Heart right ventricle (tissue), 16 donors: ENCODE data around the gene RAMP2. TPM values are rescaled to one million over a fixed set of nuclear protein-coding genes. Genes with fewer than 3 reads are reported as not detected.

ENCODE experiments used
- ATAC-seq, 8 donors: fragments of 200-7000 bp; cut with Tn5 transposase; one replicate each; pipeline ENCODE4 v1.9.1; 2020; ENCODE audit warnings: mild to moderate bottlenecking in 8 of 8, moderate library complexity in 8 of 8, moderate number of reproducible peaks in 1 of 8
- DNase-seq, 2 donors: peaks; one replicate each; pipeline ENCODE4 v3.0.0-alpha.2; 2020
- H3K27ac ChIP-seq, 10 donors: fragments of 200-600 bp; sonication (generic) in 2 of 10; one replicate each; pipeline versions ENCODE4 v1.5.0 to v1.8.0; 2020 to 2022; ENCODE audit warnings: mild to moderate bottlenecking in 3 of 10
- H3K27me3 ChIP-seq, 7 donors: fragments of 200-600 bp; one replicate each; pipeline ENCODE4 v1.8.0; 2021 to 2022; ENCODE audit warnings: mild to moderate bottlenecking in 2 of 7
- H3K36me3 ChIP-seq, 9 donors: fragments of 200-600 bp; sonication (generic) in 1 of 9; one replicate each; pipeline versions ENCODE4 v1.5.0 to v1.8.0; 2020 to 2022; ENCODE audit warnings: mild to moderate bottlenecking in 2 of 9
- H3K4me1 ChIP-seq, 9 donors: fragments of 200-600 bp; sonication (generic) in 1 of 9; one replicate each; pipeline versions ENCODE4 v1.5.0 to v1.8.0; 2020 to 2022; ENCODE audit warnings: mild to moderate bottlenecking in 4 of 9
- H3K4me3 ChIP-seq, 10 donors: fragments of 200-600 bp; sonication (generic) in 2 of 10; one replicate each; pipeline versions ENCODE4 v1.5.0 to v1.8.0; 2020 to 2022; ENCODE audit warnings: mild to moderate bottlenecking in 7 of 10, moderate library complexity in 2 of 10
- H3K9me3 ChIP-seq, 11 donors: fragments of 200-600 bp in 10 of 11; sonication (generic) in 2 of 11; one replicate each; pipeline versions ENCODE4 v1.5.0 to v1.8.0; 2013 to 2022; ENCODE audit warnings: mild to moderate bottlenecking in 2 of 11, control low read depth in 1 of 11, moderate library complexity in 1 of 11
- WGBS, 2 donors: extraction: QIAGEN DNeasy Blood & Tissue Kit; methylation state at CpG; one replicate each; pipeline ENCODE4 v1.1.7; 2013; ENCODE audit warnings: inconsistent platforms in 1 of 2; 5-methylcytosine and 5-hydroxymethylcytosine counted together
- intact Hi-C, 10 donors: fragments of 100-400 bp; cut with DNase I; formaldehyde crosslinking; loops; one replicate each; pipeline versions ENCODE4 v1.11.1 to v1.14.2; 2022
- polyA plus RNA-seq, 2 donors: library from polyadenylated mRNA; stranded (reverse); fragments of 200-250 nt; gene quantifications; one replicate each; pipeline ENCODE4 v1.2.3, GENCODE V29; 2013
- total RNA-seq, 10 donors: library from RNA; stranded (reverse); fragmentation: NEBNext Ultra II Directional in 3 of 10; extraction: Animal tissue kit (Norgen Biotek cat#: 25700) in 3 of 10; gene quantifications; one replicate each; pipeline versions ENCODE4 v1.2.1 to v1.2.4, GENCODE V29; 2021 to 2023
- TF ChIP-seq, protein P1 (sequence below), 9 donors: fragments of 200-600 bp; sonication (generic) in 2 of 9; IDR thresholded peaks; one replicate each; pipeline versions ENCODE4 v1.5.0 to v1.8.0; 2021 to 2022; ENCODE audit warnings: antibody characterized with exemption in 9 of 9, mild to moderate bottlenecking in 5 of 9, moderate library complexity in 1 of 9
- donor health status: Arrhythmogenic right ventricular cardiomyopathy.
- donor health status: ischemic (EF 13 %, LVEDD 7.1; RV severe dilation, severe dysfunction).
- donor health status: healthy with polysubstance abuse.
- donor health status: DM: no; HTN: yes; CAD: no.
- donor health status: DM: no; HTN: no; CAD: no.
- donor health status: ischemic (EF 25% LVEDD 6.9; RV normal size, moderate dysfunction).
- donor health status: ischemic (EF 25% LVEDD 5.7; RV mildly dilated, moderate dysfunction).
- donor health status: healthy.
- donor health status: DM: yes; HTN: yes; CAD: no.
- donor health status: Ischemic cardiomyopathy.
- donor health status: ischemic (EF 35%, LVEDD 5.7; RV mildly dilated, moderate dysfunction).
- donor health status: nonischemic (EF 11% LVEDD 7.7; RV severe dilation, severe dysfunction).
- donor health status: DM: yes; HTN: yes; CAD: no.
- donor health status: PGD.
- donor health status: ischemic (EF 29% LVEDD 5.4; RV normal size, mild dysfunction).
- donor health status: nonischemic (EF 23%, LVEDD 6.1; RV moderate dilation, normal function).

Gene RAMP2
- total and polyA plus RNA-seq, 12 donors: 32.1 to 105 (median 40.1) TPM

DNA sequence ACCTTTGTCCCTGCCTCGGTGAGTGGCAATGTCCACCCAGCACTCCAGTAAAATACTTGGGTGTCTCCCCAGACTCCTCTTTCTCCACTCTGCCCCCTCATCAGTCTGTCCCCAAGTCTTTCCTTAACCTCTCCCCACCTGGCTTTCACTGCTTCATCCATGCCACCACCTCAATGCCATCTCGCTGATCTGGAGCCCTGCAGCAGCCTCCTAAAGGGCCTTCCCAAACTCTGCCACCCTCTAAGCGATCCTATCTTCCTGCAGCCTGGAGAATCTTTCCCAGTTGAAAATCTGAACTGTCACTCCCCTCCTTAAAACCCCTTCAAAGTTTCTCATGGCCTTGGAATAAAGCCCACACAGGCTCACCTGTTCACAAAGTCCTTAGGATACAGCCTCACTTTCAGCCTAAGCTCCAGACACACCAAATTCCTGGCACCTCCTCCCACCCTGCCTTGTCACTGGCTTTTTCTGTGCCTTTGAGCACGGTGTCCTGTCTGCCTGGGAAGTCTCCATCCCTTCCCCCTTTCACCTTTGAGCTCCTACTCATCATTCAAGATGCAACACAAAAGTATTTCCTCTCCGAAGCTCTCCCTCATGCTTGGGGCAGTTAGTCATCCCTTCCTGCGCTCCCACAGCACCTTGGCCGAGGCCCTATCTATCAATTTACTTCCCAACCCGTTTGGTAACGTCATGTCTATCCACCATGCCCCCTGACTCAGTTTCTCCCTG lies 22.2 kb downstream of the RAMP2 start:
- H3K27ac ChIP-seq: no peak overlapping the region
- peaks cover 0 to 17% (median 9%) of the 10 kb centered on the region in 9 donors for H3K36me3 ChIP-seq
- 28 to 34% methylated on average over 9 of the region's 9 CpGs for WGBS, 2 donors
- intact Hi-C loops: loop anchor here in 1 of 10 donors (1.0 kb wide), 1 partner anchor 9 kb away; no protein-coding TSS in a partner anchor
- ATAC-seq (no peak), DNase-seq (no peak)
- no peaks in the 10 kb centered on the region for H3K9me3 ChIP-seq
- H3K27me3 ChIP-seq: peaks cover 0 to 87% (median 82%) of the 10 kb centered on the region in 7 donors
- peaks cover 8 to 35% (median 26%) of the 10 kb centered on the region in 9 donors for H3K4me1 ChIP-seq
- H3K4me3 ChIP-seq: no peak overlapping the region
- TF ChIP-seq, protein P1, sequence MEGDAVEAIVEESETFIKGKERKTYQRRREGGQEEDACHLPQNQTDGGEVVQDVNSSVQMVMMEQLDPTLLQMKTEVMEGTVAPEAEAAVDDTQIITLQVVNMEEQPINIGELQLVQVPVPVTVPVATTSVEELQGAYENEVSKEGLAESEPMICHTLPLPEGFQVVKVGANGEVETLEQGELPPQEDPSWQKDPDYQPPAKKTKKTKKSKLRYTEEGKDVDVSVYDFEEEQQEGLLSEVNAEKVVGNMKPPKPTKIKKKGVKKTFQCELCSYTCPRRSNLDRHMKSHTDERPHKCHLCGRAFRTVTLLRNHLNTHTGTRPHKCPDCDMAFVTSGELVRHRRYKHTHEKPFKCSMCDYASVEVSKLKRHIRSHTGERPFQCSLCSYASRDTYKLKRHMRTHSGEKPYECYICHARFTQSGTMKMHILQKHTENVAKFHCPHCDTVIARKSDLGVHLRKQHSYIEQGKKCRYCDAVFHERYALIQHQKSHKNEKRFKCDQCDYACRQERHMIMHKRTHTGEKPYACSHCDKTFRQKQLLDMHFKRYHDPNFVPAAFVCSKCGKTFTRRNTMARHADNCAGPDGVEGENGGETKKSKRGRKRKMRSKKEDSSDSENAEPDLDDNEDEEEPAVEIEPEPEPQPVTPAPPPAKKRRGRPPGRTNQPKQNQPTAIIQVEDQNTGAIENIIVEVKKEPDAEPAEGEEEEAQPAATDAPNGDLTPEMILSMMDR (IDR thresholded peaks at IDR 0.05): no peak

DNA sequence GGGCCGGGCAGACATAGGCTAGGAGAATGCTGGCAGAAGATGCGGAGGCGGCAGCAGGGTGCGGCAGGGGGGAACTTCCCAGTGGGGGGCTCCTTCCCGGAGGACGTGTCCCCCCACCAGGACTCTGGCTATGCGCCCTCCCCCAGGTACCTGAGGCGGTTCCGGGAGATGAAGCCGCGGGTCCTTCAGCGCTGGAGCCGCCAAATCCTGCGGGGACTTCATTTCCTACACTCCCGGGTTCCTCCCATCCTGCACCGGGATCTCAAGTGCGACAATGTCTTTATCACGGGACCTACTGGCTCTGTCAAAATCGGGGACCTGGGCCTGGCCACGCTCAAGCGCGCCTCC lies 22.7 kb downstream of the RAMP2 start:
- no peak for DNase-seq
- intact Hi-C loops: loop anchor here in 1 of 10 donors (1.0 kb wide), 1 partner anchor 9 kb away; no protein-coding TSS in a partner anchor
- peaks cover 0 to 93% (median 82%) of the 10 kb centered on the region in 7 donors for H3K27me3 ChIP-seq
- H3K27ac ChIP-seq: no peak overlapping the region
- H3K9me3 ChIP-seq: no peaks in the 10 kb centered on the region
- H3K4me1 ChIP-seq: peaks cover 8 to 35% (median 26%) of the 10 kb centered on the region in 9 donors
- TF ChIP-seq, protein P1 (IDR thresholded peaks at IDR 0.05): no peak
- H3K36me3 ChIP-seq: peaks cover 0 to 11% (median 4%) of the 10 kb centered on the region in 9 donors
- H3K4me3 ChIP-seq: no peak overlapping the region
- ATAC-seq: no peak
- WGBS, 2 donors: 5 to 11% methylated on average over 22 of the region's 22 CpGs

DNA sequence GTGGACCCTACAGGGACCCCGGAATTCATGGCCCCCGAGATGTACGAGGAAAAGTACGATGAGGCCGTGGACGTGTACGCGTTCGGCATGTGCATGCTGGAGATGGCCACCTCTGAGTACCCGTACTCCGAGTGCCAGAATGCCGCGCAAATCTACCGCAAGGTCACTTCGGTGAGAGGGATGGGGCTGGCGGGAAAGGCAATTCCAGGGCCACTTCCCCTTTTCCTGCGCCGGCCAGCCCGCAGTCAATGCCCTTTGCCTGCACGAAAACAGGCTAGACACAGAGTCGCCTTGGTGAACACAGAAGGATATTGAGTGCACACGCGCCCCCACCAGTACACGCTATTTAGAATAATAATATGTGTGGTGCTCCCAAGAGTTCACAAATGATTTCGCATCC lies 23.4 kb downstream of the RAMP2 start:
- intact Hi-C loops: no loop called here
- H3K27ac ChIP-seq: no peak overlapping the region
- peaks cover 0 to 98% (median 82%) of the 10 kb centered on the region in 7 donors for H3K27me3 ChIP-seq
- no peak for ATAC-seq
- H3K9me3 ChIP-seq: no peaks in the 10 kb centered on the region
- TF ChIP-seq, protein P1 (IDR thresholded peaks at IDR 0.05): no peak
- 16 to 19% methylated on average over 25 of the region's 25 CpGs for WGBS, 2 donors
- DNase-seq: no peak
- peaks cover 8 to 35% (median 26%) of the 10 kb centered on the region in 9 donors for H3K4me1 ChIP-seq
- peaks cover 0 to 5% (median 0%) of the 10 kb centered on the region in 9 donors for H3K36me3 ChIP-seq
- H3K4me3 ChIP-seq: no peak overlapping the region

DNA sequence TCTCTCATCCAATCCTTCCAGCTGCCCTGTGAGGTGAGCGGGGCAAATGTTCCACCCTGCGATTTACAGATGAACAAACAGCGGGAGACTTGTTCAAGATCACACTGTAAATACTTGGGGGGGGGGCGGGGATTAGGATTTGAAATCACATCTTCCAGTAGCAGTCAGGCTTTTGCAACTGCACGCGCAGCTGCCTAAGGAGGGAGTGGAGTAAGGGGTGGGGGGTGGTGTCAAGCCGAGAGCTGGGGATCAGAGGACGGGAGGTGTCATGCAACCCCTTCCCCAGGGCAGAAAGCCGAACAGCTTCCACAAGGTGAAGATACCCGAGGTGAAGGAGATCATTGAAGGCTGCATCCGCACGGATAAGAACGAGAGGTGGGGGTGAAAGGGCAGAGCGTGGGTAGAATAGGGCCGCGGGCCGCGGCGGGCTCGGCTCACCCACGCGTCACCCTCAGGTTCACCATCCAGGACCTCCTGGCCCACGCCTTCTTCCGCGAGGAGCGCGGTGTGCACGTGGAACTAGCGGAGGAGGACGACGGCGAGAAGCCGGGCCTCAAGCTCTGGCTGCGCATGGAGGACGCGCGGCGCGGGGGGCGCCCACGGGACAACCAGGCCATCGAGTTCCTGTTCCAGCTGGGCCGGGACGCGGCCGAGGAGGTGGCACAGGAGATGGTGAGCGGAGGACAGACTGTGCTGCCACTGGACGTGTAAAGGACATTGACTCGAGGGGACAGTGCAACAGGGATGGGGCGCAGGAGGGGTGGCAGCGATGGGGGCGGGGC lies 24.0 kb downstream of the RAMP2 start:
- no peak overlapping the region for H3K27ac ChIP-seq
- intact Hi-C loops: no loop called here
- WGBS, 2 donors: 8 to 9% methylated on average over 52 of the region's 52 CpGs
- no peak overlapping the region for H3K4me3 ChIP-seq
- H3K9me3 ChIP-seq: no peaks in the 10 kb centered on the region
- DNase-seq (no peak), ATAC-seq (no peak)
- H3K36me3 ChIP-seq: no peaks in the 10 kb centered on the region
- H3K4me1 ChIP-seq: peaks cover 8 to 34% (median 24%) of the 10 kb centered on the region in 9 donors
- TF ChIP-seq, protein P1 (IDR thresholded peaks at IDR 0.05): no peak
- peaks cover 0 to 95% (median 81%) of the 10 kb centered on the region in 7 donors for H3K27me3 ChIP-seq
